ENCODE results near the gene KRTAP5-6.

GRCh38 chr11:1717745-1718144 is 20.8 kb downstream of the KRTAP5-6 start:
- TF ChIP-seq POLR2A (IDR thresholded peaks at IDR 0.05; ENCODE audit: borderline replicate concordance, extremely low read depth, insufficient read depth, insufficient read length) (no peak), EZH2phosphoT487 (IDR thresholded peaks at IDR 0.05; ENCODE audit: borderline replicate concordance) (no peak), SP1 (IDR thresholded peaks at IDR 0.05; ENCODE audit: low read depth) (no peak), EZH2 (IDR thresholded peaks at IDR 0.05) (no peak), FOSL1 (IDR thresholded peaks at IDR 0.05; ENCODE audit: low read depth) (no peak), SIN3A (IDR thresholded peaks at IDR 0.05; ENCODE audit: low read depth) (no peak)
- TF ChIP-seq, protein P1, sequence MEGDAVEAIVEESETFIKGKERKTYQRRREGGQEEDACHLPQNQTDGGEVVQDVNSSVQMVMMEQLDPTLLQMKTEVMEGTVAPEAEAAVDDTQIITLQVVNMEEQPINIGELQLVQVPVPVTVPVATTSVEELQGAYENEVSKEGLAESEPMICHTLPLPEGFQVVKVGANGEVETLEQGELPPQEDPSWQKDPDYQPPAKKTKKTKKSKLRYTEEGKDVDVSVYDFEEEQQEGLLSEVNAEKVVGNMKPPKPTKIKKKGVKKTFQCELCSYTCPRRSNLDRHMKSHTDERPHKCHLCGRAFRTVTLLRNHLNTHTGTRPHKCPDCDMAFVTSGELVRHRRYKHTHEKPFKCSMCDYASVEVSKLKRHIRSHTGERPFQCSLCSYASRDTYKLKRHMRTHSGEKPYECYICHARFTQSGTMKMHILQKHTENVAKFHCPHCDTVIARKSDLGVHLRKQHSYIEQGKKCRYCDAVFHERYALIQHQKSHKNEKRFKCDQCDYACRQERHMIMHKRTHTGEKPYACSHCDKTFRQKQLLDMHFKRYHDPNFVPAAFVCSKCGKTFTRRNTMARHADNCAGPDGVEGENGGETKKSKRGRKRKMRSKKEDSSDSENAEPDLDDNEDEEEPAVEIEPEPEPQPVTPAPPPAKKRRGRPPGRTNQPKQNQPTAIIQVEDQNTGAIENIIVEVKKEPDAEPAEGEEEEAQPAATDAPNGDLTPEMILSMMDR (IDR thresholded peaks at IDR 0.05 in 2 of 3, conservative IDR thresholded peaks at IDR 0.05 in 1 of 3; ENCODE audit: borderline replicate concordance in 1 of 3, insufficient read depth in 1 of 3, low read depth in 2 of 3, low read length in 2 of 3), result no peak
- TF ChIP-seq, protein P2, sequence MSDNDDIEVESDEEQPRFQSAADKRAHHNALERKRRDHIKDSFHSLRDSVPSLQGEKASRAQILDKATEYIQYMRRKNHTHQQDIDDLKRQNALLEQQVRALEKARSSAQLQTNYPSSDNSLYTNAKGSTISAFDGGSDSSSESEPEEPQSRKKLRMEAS (IDR thresholded peaks at IDR 0.05), result no peak
- TF ChIP-seq, protein P3, sequence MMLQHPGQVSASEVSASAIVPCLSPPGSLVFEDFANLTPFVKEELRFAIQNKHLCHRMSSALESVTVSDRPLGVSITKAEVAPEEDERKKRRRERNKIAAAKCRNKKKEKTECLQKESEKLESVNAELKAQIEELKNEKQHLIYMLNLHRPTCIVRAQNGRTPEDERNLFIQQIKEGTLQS (IDR thresholded peaks at IDR 0.05), result no peak
